HG02884 (cell line): Measurements from ENCODE around the gene COX17.
"Not testable (repeated sequence)": the region's sequence is repeated elsewhere in the genome, so short reads cannot be mapped to it uniquely, and the experiment has no call there.

ENCODE experiments used
- ATAC-seq: cut with Tn5 transposase; IDR thresholded peaks from one replicate; pipeline ENCODE4 v1.9.1; 2021; ENCODE audit warnings: mild to moderate bottlenecking, moderate library complexity; ENCODE audit not compliant: unreplicated experiment

Gene COX17

GRCh38 chr3:119676771-119677640, at the start of gene COX17:
TSS of gene COX17 (minus strand) at chr3:119677406. CDS start at chr3:119677310, 96 bp downstream.
- ATAC-seq = peak; percentile 85

DNA sequence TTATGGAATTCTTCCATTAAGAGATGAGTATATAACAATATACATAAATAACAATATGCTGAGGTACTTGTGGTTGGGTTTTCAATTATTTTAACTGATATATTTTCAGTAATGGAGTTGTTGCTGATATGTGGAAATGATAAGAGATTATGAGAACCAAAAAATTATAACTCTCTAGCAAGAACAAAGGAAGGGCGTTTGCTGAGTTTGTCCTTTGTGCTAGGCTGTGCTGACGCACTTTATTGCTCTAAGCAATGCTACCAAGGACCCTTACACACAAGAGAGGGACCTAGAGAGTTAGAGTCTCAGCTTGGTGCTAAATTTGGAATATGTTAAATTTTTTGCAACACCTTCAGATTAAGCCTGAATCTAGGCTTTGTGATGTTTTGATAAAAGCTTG, 49.7 kb upstream of the COX17 start:
- ATAC-seq = no peak

GRCh38 chr3:119723022-119723421, 45.8 kb upstream of the COX17 start:
- ATAC-seq = no peak

- no peak for ATAC-seq
Observed at GRCh38 chr3:119717520-119717919, 40.3 kb upstream of the COX17 start.

DNA sequence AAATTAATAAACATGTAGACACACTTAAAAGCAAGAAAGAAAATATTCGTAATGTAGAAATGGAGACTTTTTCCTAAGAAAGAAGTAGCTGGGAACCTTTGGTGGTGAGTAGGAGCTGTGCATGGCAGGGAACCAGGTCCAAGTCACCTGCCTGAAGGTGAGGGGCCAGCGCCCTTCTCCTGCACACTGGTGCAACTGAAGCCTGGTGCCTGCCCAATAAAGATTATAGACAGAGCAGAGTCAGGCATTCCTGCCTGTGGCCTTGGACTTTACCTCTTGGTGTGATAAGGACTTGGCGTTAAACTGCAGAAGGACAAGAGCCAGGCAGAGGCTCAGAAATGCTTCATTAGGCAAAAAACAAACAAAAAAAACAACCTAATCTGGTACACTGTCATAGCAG, 39.8 kb upstream of the COX17 start:
- no peak for ATAC-seq

GRCh38 chr3:119715105-119715504, 37.9 kb upstream of the COX17 start:
- ATAC-seq = no peak

- no peak for ATAC-seq
Observed at GRCh38 chr3:119703820-119704531, 26.8 kb upstream of the COX17 start.

DNA sequence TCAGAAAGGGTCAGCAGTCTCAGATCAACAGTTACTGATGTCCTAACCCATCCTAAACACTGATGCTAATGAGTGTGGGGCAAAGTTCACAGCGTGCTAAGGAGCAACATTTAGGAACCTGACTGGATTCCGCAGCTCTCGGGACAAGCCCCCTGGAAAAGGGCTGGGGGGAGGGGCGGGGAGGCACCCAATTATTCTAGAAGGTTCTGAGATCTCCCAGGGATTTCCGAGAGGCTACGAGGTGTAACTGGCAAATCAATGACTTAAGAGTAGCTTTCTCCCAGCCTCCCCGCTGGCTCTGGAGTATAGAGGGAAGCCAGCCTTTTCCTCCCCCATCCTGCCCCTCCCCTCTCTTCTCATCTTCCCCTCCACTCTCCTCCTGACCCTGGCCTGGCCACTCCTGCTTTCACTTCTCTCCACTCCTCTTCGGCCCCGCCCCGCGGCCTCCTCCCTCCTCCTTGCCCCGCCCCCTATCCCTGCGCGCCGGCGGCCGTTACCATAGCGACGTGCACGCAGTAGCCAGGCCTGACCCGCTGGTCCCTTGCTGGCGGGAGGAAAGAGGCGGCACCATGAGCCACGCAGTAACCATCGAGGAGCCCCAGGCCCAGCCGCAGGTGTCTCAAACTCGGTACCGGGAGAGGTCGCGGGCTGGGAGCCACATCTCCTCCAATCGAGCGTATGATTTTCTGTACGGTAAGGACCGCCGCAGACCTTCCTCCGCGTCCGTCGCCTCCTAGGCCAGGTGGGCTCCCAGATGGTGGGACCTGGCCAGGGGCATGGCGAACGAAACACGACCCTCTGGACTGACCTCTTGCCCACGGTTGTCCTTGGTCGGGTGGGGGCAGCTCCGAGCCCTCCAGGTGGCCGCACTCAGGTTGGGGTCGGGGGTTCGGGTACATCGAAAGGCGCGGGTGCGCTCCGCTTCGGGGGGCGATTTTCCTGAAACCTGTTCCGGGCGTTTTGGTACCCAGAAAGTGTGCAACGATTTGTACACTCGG, 25.6 kb upstream of the COX17 start, which contains the start of gene CFAP91:
TSS of gene CFAP91 (plus strand) at position 493 of the 998 bp plus-strand sequence. CDS start at position 570, 77 bp downstream.
- peak; percentile 77 for ATAC-seq

GRCh38 chr3:119700920-119701734, 23.9 kb upstream of the COX17 start:
- peak; percentile 5 for ATAC-seq

- ATAC-seq = peak; percentile 30
Observed at GRCh38 chr3:119700269-119700919, 23.2 kb upstream of the COX17 start.

DNA sequence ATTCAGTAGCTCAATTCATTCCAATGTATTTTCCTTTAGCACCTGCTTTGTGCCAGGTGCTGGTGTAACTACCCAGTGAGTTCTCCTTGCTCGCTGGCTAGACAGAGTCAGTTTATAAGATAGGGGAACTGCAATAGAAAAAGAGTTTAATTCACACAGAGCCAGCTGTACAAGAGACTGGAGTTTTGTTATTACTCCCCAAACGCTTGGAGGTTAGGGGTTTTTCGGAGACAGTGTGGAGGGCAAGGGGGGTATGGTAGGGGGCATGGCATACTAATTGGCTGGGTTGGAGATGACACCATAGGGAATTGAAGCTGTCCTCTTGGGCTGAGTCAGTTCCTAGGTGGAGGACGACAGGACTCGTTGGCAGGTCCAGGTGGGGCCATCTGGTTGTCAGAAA, 20.2 kb upstream of the COX17 start:
- ATAC-seq = peak; percentile 54

- ATAC-seq = no peak
Observed at GRCh38 chr3:119695480-119695879, 18.3 kb upstream of the COX17 start.

GRCh38 chr3:119690043-119690656, 12.9 kb upstream of the COX17 start:
- no peak for ATAC-seq

DNA sequence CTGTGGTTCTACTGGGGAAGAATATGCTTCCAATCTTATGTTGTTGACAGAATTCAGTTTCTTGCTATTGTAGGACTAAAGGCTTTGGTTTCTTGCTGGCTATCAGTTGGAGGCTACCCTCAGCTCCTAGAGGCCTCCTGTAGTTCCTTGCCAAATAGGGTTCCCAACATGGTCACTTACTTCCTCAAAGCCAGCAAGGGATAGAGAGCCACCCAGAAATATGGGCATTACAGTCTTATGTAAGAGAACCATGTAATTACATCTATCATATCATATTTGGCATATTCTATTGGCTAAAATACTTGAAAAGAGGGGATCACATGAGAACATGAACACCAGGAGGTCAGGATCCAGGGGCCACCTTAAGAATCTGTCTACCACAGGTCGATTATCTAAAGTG, 6.2 kb upstream of the COX17 start:
- ATAC-seq = no peak

DNA sequence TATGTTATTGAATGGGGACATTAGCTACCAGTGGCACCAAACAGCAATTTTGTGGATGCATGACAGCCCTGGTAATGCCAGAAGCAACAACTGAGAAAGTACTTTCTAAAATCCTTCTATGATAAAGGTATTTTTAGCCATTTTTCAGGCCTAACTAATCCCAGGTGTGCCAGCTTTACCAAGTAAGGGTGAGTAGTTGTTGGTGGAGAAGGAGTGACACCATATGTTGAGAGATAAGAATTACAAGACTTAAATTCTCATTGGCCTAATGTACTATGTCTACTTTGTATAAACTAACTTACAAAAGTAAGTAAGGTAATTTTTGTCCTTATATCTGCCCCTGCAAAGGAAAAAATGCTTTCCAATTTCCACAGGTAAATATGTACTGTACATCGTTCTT, 4.1 kb upstream of the COX17 start:
- peak; percentile 34 for ATAC-seq

DNA sequence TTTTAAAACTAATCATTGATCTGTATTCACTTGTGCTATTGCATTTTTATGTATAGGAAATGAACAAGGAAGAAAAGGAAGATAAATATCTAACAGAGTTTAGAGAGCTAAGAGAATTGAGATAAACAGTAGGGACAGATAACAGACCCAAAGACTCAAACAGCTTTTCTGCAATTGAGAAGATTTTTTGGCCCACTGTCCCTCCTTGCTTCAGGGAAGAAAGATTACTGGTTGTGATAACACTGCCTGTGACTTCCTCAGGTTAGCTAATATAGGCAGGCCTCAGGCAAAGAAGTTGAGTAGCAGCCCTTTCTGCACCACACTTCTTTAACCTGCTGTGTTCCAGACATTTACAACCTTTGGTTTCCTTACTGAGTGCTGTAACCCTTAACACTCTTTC, 2.7 kb upstream of the COX17 start:
- ATAC-seq = no peak

DNA sequence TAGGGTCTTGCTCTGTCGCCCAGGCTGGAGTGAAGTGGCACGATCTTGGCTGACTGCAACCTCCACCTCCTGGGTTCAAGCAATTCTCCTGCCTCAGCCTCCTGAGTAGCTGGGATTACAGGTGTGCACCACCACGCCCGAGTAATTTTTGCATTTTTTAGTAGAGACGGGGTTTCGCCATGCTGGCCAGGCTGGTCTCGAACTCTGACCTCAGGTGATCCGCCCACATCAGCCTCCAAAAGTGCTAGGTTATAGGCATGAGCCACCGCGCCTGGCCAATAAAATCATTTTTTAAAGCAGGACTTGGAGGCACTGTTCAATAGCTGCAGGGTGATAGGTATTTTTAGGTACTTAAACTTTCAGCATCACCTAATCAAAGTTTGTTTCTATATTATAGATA, 1.0 kb upstream of the COX17 start:
- ATAC-seq = not testable (repeated sequence)

- no peak for ATAC-seq
Observed at GRCh38 chr3:119677641-119677934, 382 bp upstream of the COX17 start.

DNA sequence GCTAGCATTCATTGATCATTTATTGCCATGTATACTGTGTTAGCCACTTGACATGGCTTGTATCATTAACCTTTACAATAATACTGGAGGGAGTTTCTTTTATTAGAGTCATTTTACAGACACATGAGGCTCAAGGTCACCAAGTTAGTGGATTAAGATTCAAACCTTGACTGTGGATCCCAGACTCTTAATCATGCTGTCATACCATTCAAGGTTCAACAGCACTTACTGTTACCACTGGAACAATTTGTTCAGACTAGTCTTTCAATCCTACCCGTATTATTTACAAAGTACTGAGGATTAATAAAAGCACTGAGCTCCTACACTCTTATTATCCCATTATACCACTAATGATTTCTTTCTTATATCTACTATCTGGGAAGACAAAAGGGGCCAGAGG, 1.2 kb downstream of the COX17 start:
- ATAC-seq = no peak
